HL-60 (cell line): ENCODE data around the gene ECSCR.

Source experiments
- DNase-seq, 2 experiments: peaks; one replicate each; pipeline ENCODE4 v3.0.0-alpha.2; 2010 to 2020; ENCODE audit warnings: low read depth in 1 of 2, low spot score in 1 of 2
- H3K27ac ChIP-seq: fragments of 250-450 bp; sonication (Bioruptor Pico); replicated peaks from 2 replicates; pipeline ENCODE4 v1.5.1; 2020; ENCODE audit warnings: mild to moderate bottlenecking, moderate library complexity
- H3K27me3 ChIP-seq: fragments of 250-450 bp; sonication (Bioruptor Pico); 2 replicates; pipeline ENCODE4 v1.5.1; 2021; ENCODE audit warnings: mild to moderate bottlenecking, moderate library complexity; ENCODE audit not compliant: insufficient read depth, poor library complexity, severe bottlenecking
- H3K4me3 ChIP-seq: replicated peaks from 2 replicates; pipeline ENCODE4 v1.5.1; 2011; ENCODE audit warnings: mild to moderate bottlenecking, control low read depth, low read length; ENCODE audit not compliant: insufficient read depth
- CTCF ChIP-seq: IDR thresholded peaks from one replicate; pipeline ENCODE4 v1.5.1; 2011; ENCODE audit warnings: low read length, control low read depth, inconsistent platforms; ENCODE audit not compliant: insufficient read depth
- GABPA ChIP-seq: IDR thresholded peaks from 2 replicates; pipeline ENCODE4 v1.6.1; 2012; ENCODE audit warnings: low read depth
- POLR2AphosphoS5 ChIP-seq: IDR thresholded peaks from 2 replicates; pipeline ENCODE4 v1.6.1; 2012; ENCODE audit warnings: low read depth
- SPI1 ChIP-seq: IDR thresholded peaks from 2 replicates; pipeline ENCODE4 v1.6.1; 2012; ENCODE audit warnings: low read depth, mild to moderate bottlenecking, borderline replicate concordance
- TF ChIP-seq, protein P1 (sequence below): IDR thresholded peaks from 2 replicates; pipeline ENCODE4 v1.6.1; 2012; ENCODE audit warnings: low read depth; ENCODE audit not compliant: insufficient replicate concordance

The ECSCR gene

GRCh38 chr5:139416651-139417050, 45.9 kb downstream of the ECSCR start:
- TF ChIP-seq CTCF (no peak), GABPA (no peak), POLR2AphosphoS5 (no peak), SPI1 (no peak)
- TF ChIP-seq, protein P1, sequence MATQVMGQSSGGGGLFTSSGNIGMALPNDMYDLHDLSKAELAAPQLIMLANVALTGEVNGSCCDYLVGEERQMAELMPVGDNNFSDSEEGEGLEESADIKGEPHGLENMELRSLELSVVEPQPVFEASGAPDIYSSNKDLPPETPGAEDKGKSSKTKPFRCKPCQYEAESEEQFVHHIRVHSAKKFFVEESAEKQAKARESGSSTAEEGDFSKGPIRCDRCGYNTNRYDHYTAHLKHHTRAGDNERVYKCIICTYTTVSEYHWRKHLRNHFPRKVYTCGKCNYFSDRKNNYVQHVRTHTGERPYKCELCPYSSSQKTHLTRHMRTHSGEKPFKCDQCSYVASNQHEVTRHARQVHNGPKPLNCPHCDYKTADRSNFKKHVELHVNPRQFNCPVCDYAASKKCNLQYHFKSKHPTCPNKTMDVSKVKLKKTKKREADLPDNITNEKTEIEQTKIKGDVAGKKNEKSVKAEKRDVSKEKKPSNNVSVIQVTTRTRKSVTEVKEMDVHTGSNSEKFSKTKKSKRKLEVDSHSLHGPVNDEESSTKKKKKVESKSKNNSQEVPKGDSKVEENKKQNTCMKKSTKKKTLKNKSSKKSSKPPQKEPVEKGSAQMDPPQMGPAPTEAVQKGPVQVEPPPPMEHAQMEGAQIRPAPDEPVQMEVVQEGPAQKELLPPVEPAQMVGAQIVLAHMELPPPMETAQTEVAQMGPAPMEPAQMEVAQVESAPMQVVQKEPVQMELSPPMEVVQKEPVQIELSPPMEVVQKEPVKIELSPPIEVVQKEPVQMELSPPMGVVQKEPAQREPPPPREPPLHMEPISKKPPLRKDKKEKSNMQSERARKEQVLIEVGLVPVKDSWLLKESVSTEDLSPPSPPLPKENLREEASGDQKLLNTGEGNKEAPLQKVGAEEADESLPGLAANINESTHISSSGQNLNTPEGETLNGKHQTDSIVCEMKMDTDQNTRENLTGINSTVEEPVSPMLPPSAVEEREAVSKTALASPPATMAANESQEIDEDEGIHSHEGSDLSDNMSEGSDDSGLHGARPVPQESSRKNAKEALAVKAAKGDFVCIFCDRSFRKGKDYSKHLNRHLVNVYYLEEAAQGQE, result no peak
- no peak overlapping the region for H3K4me3 ChIP-seq
- no peak overlapping the region for H3K27ac ChIP-seq
- no peak for DNase-seq
- no peaks in the 10 kb centered on the region for H3K27me3 ChIP-seq

GRCh38 chr5:139415869-139416268, 46.7 kb downstream of the ECSCR start:
- no peak overlapping the region for H3K27ac ChIP-seq
- no peak for DNase-seq
- TF ChIP-seq SPI1 (no peak), CTCF (no peak), GABPA (no peak), POLR2AphosphoS5 (no peak)
- TF ChIP-seq, protein P1, result no peak
- H3K27me3 ChIP-seq, result no peaks in the 10 kb centered on the region
- H3K4me3 ChIP-seq, result no peak overlapping the region

DNA sequence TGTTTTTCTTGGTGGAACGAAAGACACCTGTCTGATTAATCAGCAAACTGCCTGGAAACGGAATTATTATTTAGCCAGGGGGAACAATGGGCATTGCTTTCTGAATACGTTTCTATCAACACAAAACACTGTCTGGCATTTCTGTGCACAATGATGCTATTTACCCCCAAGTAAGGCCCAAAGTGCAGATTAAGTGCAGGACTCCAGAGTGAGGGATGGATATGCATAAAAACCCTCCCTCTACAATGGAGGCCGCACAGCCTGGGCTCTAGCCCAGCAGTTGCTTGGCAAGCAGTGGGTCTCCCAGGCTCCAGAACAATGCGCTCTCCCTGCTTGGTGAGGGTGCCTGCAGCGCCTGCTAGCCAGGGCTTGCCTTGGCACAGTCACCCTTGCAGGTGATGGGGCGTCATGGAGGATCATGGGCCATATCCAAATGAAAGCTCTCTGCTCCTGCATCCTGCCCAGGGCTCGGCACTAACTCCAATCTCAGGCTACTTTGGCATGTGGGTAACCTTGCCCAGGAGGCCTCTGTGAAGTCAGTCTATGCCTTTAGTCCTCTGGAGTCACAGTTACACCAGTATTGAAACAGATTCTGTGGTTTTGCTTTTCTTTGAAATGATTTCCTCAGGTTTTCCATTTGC, 47.2 kb downstream of the ECSCR start:
- Histone ChIP-seq H3K27me3 (no peaks in the 10 kb centered on the region), H3K4me3 (no peak overlapping the region), H3K27ac (no peak overlapping the region)
- TF ChIP-seq, protein P1, result no peak
- TF ChIP-seq GABPA (no peak), SPI1 (no peak), CTCF (no peak)
- DNase-seq, result no peak
